Gastroesophageal sphincter (tissue), 4 donors: Measurements from ENCODE around the gene SLC15A2. TPM values are rescaled to one million over a fixed set of nuclear protein-coding genes. Genes with fewer than 3 reads are reported as not detected.

Experiments
- ATAC-seq: fragments of 150-250 bp; one replicate; pipeline ENCODE4 v1.9.1; 2016; ENCODE audit warnings: mild to moderate bottlenecking, moderate library complexity
- H3K27ac ChIP-seq, 4 donors: fragments of 200-600 bp; sonication (generic) in 3 of 4; 1 replicate in 3 of 4; 2 replicates in 1 of 4; pipeline ENCODE4 v1.5.1; 2016 to 2019
- H3K27me3 ChIP-seq: fragments of 200-600 bp; sonication (generic); one replicate; pipeline ENCODE4 v1.5.1; 2019
- H3K36me3 ChIP-seq, 2 donors: fragments of 200-600 bp; sonication (generic); one replicate each; pipeline ENCODE4 v1.5.1; 2019; ENCODE audit warnings: control low read depth in 1 of 2
- H3K4me1 ChIP-seq, 3 donors: fragments of 200-600 bp; sonication (generic); 1 replicate in 2 of 3; 2 replicates in 1 of 3; pipeline ENCODE4 v1.5.1; 2016 to 2019; ENCODE audit warnings: control low read depth in 2 of 3
- H3K4me3 ChIP-seq, 2 donors: fragments of 200-600 bp; sonication (generic); one replicate each; pipeline ENCODE4 v1.5.1; 2019; ENCODE audit warnings: mild to moderate bottlenecking in 1 of 2, moderate library complexity in 1 of 2
- H3K9me3 ChIP-seq, 3 donors: fragments of 200-600 bp; sonication (generic); one replicate each; pipeline ENCODE4 v1.5.1; 2017 to 2019; ENCODE audit warnings: control low read depth in 2 of 3
- EP300 ChIP-seq: sonication (generic); formaldehyde crosslinking; IDR thresholded peaks from one replicate; pipeline ENCODE4 v1.6.1; 2017; ENCODE audit warnings: antibody characterized with exemption, mild to moderate bottlenecking
- POLR2A ChIP-seq, 2 donors: fragments of 450-650 bp; IDR thresholded peaks; one replicate each; pipeline ENCODE4 v1.6.1; 2017; ENCODE audit warnings: antibody characterized with exemption in 2 of 2, mild to moderate bottlenecking in 2 of 2, moderate library complexity in 1 of 2
- POLR2AphosphoS5 ChIP-seq: sonication (generic); formaldehyde crosslinking; IDR thresholded peaks from one replicate; pipeline ENCODE4 v1.6.1; 2017; ENCODE audit warnings: antibody characterized with exemption
- WGBS, 2 donors: methylation state at CpG; one replicate each; pipeline ENCODE4 v1.1.5; 2018; ENCODE audit warnings: low coverage in 1 of 2; 5-methylcytosine and 5-hydroxymethylcytosine counted together
- total RNA-seq, 4 donors: library from RNA; depleted of rRNA; stranded (reverse); fragments of >200 nt; gene quantifications; one replicate each; pipeline ENCODE4 v1.1.0, GENCODE V29; 2016
- TF ChIP-seq, protein P1 (sequence below), 4 experiments: fragments of 200-600 bp in 2 of 4; fragments of 450-650 bp in 2 of 4; sonication (generic) in 1 of 4; IDR thresholded peaks; one replicate each; pipeline ENCODE4 v1.5.1; 2017 to 2019; ENCODE audit warnings: antibody characterized with exemption in 4 of 4, mild to moderate bottlenecking in 2 of 4, moderate library complexity in 2 of 4

SLC15A2 gene
- total RNA-seq, 4 donors from 2014 or later = 0.66 to 7.1 (median 2.6) TPM

DNA sequence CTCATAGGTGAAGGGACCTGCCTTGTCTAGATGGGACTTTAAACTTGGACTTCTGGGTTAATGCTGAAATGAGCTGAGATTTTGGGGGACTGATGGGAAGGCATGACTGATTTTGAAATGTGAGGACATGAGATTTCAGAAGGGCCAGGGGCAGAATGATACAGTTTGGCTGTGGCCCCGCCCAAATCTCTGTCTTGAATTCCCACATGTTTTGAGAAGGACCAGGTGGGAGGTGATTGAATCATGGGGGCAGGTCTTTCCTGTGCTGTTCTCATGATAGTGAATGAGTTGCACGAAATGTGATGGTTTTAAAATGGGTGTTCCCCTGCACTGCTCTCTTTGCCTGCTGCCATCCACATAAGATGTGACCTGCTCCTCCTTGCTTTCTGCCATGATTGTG lies 85.0 kb downstream of the SLC15A2 start:
- no peak for ATAC-seq
- WGBS, 2 donors = 82% methylated on average over 2 of the region's 2 CpGs; no CpG with 5 or more reads in 1 of the 2 donors
- Histone ChIP-seq H3K27me3 (no peaks in the 10 kb centered on the region), H3K4me3 (no peak overlapping the region), H3K4me1 (no peaks in the 10 kb centered on the region), H3K9me3 (peaks cover 0 to 33% (median 0%) of the 10 kb centered on the region in 3 donors), H3K27ac (no peak overlapping the region), H3K36me3 (no peaks in the 10 kb centered on the region)
- TF ChIP-seq, protein P1, sequence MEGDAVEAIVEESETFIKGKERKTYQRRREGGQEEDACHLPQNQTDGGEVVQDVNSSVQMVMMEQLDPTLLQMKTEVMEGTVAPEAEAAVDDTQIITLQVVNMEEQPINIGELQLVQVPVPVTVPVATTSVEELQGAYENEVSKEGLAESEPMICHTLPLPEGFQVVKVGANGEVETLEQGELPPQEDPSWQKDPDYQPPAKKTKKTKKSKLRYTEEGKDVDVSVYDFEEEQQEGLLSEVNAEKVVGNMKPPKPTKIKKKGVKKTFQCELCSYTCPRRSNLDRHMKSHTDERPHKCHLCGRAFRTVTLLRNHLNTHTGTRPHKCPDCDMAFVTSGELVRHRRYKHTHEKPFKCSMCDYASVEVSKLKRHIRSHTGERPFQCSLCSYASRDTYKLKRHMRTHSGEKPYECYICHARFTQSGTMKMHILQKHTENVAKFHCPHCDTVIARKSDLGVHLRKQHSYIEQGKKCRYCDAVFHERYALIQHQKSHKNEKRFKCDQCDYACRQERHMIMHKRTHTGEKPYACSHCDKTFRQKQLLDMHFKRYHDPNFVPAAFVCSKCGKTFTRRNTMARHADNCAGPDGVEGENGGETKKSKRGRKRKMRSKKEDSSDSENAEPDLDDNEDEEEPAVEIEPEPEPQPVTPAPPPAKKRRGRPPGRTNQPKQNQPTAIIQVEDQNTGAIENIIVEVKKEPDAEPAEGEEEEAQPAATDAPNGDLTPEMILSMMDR (IDR thresholded peaks at IDR 0.05) = no peak
- no peak for TF ChIP-seq POLR2A (IDR thresholded peaks at IDR 0.05)

DNA sequence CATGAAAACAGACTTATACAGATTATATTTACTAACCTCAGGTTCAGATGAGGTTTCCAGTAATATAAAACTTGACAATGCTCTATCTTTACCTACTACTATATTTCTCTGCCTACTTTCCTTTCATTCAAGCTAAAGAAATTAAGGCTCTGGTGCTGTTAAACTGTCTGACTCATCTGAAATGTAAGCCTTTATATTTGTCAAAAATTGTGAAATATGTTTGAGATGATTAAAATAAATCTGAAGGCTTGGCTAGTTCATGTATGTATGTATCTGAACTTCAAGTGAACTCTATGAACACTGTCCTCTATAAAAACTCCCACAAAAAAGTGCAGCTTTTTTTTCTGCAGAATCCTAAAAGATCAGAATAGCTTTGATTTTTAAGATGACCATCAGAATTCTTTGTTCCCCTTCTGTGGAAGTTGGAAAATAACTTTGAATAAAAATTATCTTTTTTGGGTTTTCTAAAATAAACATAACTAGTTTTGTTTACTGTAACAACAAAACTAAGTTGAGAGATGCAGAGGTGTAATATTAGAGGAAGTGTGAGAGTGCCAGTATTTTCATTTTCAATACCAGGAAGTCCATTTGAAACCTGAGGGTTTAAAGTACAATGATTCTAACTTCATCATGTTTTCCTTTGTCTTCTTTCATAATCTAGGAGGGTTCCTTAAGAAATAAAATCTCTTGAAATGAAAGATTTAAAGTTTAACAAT lies 85.7 kb downstream of the SLC15A2 start:
- H3K9me3 ChIP-seq = peaks cover 0 to 36% (median 0%) of the 10 kb centered on the region in 3 donors
- no peak for ATAC-seq
- H3K36me3 ChIP-seq = no peaks in the 10 kb centered on the region
- no peaks in the 10 kb centered on the region for H3K27me3 ChIP-seq
- TF ChIP-seq POLR2A (IDR thresholded peaks at IDR 0.05) (no peak), EP300 (no peak), POLR2AphosphoS5 (no peak)
- TF ChIP-seq, protein P1 (IDR thresholded peaks at IDR 0.05) = no peak
- H3K27ac ChIP-seq = no peak overlapping the region
- H3K4me1 ChIP-seq = no peaks in the 10 kb centered on the region
- no peak overlapping the region for H3K4me3 ChIP-seq

DNA sequence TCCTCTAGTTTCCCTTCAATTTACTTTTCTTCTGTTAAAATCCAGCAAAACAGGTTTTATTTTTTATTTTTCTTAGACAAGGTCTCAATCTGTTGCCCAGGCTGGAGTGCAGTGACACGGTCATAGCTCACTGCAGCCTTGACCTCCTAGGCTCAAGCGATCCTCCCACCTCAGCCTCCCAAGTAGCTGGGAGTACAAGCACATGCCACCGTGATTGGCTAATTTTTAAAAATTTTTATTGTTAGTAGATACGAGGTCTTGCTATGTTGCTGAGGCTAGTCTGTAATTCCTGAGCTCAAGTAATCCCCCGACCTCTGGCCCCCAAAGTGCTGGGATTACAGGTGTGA lies 86.2 kb downstream of the SLC15A2 start:
- WGBS, 2 donors = 82 to 83% methylated on average over 2 to 5 of the region's 5 CpGs
- H3K27me3 ChIP-seq = no peaks in the 10 kb centered on the region
- H3K36me3 ChIP-seq = no peaks in the 10 kb centered on the region
- H3K4me3 ChIP-seq = no peak overlapping the region
- TF ChIP-seq POLR2A (IDR thresholded peaks at IDR 0.05) (no peak), EP300 (no peak), POLR2AphosphoS5 (no peak)
- TF ChIP-seq, protein P1 (IDR thresholded peaks at IDR 0.05) = no peak
- H3K27ac ChIP-seq = no peak overlapping the region
- H3K4me1 ChIP-seq = no peaks in the 10 kb centered on the region
- peaks cover 0 to 36% (median 0%) of the 10 kb centered on the region in 3 donors for H3K9me3 ChIP-seq
- ATAC-seq = no peak

DNA sequence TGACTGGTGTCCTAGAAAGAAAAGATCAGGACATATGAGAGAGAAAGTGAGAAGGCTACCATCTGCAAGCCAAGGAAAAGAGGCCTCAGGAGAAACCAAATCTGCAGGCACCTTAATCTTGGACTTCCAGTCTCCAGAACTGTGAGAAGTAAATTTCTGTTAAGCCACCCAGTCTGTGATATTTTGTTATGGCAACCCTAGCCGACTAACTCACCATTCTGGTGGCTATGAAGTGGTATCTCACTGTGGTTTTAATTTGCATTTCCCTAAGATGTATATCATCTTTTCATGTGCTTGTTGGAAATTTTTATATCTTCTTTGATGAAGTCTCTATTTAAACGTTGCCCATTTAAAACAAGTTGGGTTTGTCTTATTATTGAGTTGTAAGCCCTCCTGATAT lies 87.3 kb downstream of the SLC15A2 start:
- H3K4me1 ChIP-seq = no peaks in the 10 kb centered on the region
- TF ChIP-seq EP300 (no peak), POLR2AphosphoS5 (no peak), POLR2A (IDR thresholded peaks at IDR 0.05) (no peak)
- TF ChIP-seq, protein P1 (IDR thresholded peaks at IDR 0.05) = no peak
- H3K27me3 ChIP-seq = no peaks in the 10 kb centered on the region
- H3K27ac ChIP-seq = no peak overlapping the region
- no peaks in the 10 kb centered on the region for H3K36me3 ChIP-seq
- H3K4me3 ChIP-seq = no peak overlapping the region
- no peak for ATAC-seq
- WGBS, 2 donors = 55 to 68% methylated on average over 2 of the region's 2 CpGs
- H3K9me3 ChIP-seq = peaks cover 0 to 36% (median 0%) of the 10 kb centered on the region in 3 donors

DNA sequence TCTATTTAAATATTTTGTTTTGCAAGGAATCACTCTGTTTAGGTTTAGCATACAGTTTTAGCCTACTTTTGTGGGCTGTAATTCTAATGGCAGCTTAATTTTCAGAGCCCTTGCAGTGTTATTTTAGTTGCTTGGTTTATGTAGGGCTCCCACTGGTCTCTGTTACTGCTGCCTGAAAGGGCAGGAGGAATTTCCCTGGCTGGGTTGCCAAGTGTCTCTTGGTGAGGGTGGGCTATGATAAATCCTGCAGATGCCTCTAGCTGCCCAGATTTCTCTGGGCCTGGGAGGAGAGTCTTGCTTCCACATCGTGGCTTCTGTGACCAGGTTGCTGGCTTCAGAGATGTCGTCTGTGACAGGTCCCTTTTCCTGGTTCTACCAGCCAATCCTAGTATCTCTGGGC lies 91.6 kb downstream of the SLC15A2 start:
- WGBS, 2 donors = no CpG with 5 or more reads among the region's 2 CpGs
- TF ChIP-seq EP300 = no peak
- TF ChIP-seq POLR2AphosphoS5 = no peak
- TF ChIP-seq, protein P1 (IDR thresholded peaks at IDR 0.05) = no peak
- no peak for TF ChIP-seq POLR2A (IDR thresholded peaks at IDR 0.05)
- Histone ChIP-seq H3K4me3 (no peak overlapping the region), H3K27me3 (no peaks in the 10 kb centered on the region), H3K27ac (no peak overlapping the region), H3K4me1 (no peaks in the 10 kb centered on the region), H3K9me3 (peaks cover 0 to 21% (median 0%) of the 10 kb centered on the region in 3 donors), H3K36me3 (no peaks in the 10 kb centered on the region)
- no peak for ATAC-seq
